Activated T-cell treated with anti-CD3 and anti-CD28 coated beads, Interleukin-2, amount 50 U/mL, for 24 hours (primary cell): ENCODE data around the gene NPR3.

ENCODE experiments used
- DNase-seq: peaks from one replicate; pipeline ENCODE4 v3.0.0-alpha.2; 2020
- H3K27ac Mint-ChIP-seq: 2 replicates; pipeline ENCODE4 v1.8.0; 2020; ENCODE audit warnings: mild to moderate bottlenecking, mixed read lengths
- H3K27me3 Mint-ChIP-seq: 2 replicates; pipeline ENCODE4 v1.8.0; 2020; ENCODE audit warnings: mixed read lengths
- H3K36me3 Mint-ChIP-seq: 2 replicates; pipeline ENCODE4 v1.8.0; 2020; ENCODE audit warnings: low read depth, mixed read lengths
- H3K4me1 Mint-ChIP-seq: 2 replicates; pipeline ENCODE4 v1.8.0; 2020; ENCODE audit warnings: low read depth, mixed read lengths
- H3K4me3 Mint-ChIP-seq: 2 replicates; pipeline ENCODE4 v1.8.0; 2020; ENCODE audit warnings: mild to moderate bottlenecking, moderate library complexity, mixed read lengths
- H3K9me3 Mint-ChIP-seq: 2 replicates; pipeline ENCODE4 v1.8.0; 2020; ENCODE audit warnings: mixed read lengths

The NPR3 gene

GRCh38 chr5:32833127-32833526, 122.0 kb downstream of the NPR3 start:
- no peaks in the 10 kb centered on the region for H3K9me3 Mint-ChIP-seq
- H3K27ac Mint-ChIP-seq: no peak overlapping the region
- no peaks in the 10 kb centered on the region for H3K36me3 Mint-ChIP-seq
- H3K27me3 Mint-ChIP-seq: no peaks in the 10 kb centered on the region
- peaks cover 10% of the 10 kb centered on the region for H3K4me1 Mint-ChIP-seq
- no peak overlapping the region for H3K4me3 Mint-ChIP-seq
- DNase-seq: no peak

GRCh38 chr5:32833663-32834062, 122.5 kb downstream of the NPR3 start:
- no peaks in the 10 kb centered on the region for H3K27me3 Mint-ChIP-seq
- no peaks in the 10 kb centered on the region for H3K9me3 Mint-ChIP-seq
- H3K36me3 Mint-ChIP-seq: no peaks in the 10 kb centered on the region
- no peak overlapping the region for H3K4me3 Mint-ChIP-seq
- DNase-seq: no peak
- no peak overlapping the region for H3K27ac Mint-ChIP-seq
- H3K4me1 Mint-ChIP-seq: peaks cover 10% of the 10 kb centered on the region

- no peak for DNase-seq
- Mint-ChIP-seq H3K27me3 (no peaks in the 10 kb centered on the region), H3K4me3 (no peak overlapping the region), H3K27ac (no peak overlapping the region), H3K9me3 (no peaks in the 10 kb centered on the region), H3K36me3 (no peaks in the 10 kb centered on the region), H3K4me1 (peaks cover 10% of the 10 kb centered on the region)
These were observed 123.1 kb downstream of the NPR3 start for GRCh38 chr5:32834251-32834650.

GRCh38 chr5:32836176-32836575, 125.1 kb downstream of the NPR3 start:
- H3K4me1 Mint-ChIP-seq: peaks cover 10% of the 10 kb centered on the region
- H3K9me3 Mint-ChIP-seq: no peaks in the 10 kb centered on the region
- H3K36me3 Mint-ChIP-seq: no peaks in the 10 kb centered on the region
- no peak for DNase-seq
- no peak overlapping the region for H3K4me3 Mint-ChIP-seq
- no peak overlapping the region for H3K27ac Mint-ChIP-seq
- H3K27me3 Mint-ChIP-seq: no peaks in the 10 kb centered on the region

- no peaks in the 10 kb centered on the region for H3K9me3 Mint-ChIP-seq
- no peaks in the 10 kb centered on the region for H3K27me3 Mint-ChIP-seq
- no peak overlapping the region for H3K4me3 Mint-ChIP-seq
These were observed 126.1 kb downstream of the NPR3 start for GRCh38 chr5:32837211-32837610.

GRCh38 chr5:32839106-32839505, 128.0 kb downstream of the NPR3 start:
- no peak for DNase-seq
- no peak overlapping the region for H3K27ac Mint-ChIP-seq
- H3K4me1 Mint-ChIP-seq: peaks cover 13% of the 10 kb centered on the region
- no peak overlapping the region for H3K4me3 Mint-ChIP-seq
- no peaks in the 10 kb centered on the region for H3K9me3 Mint-ChIP-seq
- no peaks in the 10 kb centered on the region for H3K27me3 Mint-ChIP-seq
- no peaks in the 10 kb centered on the region for H3K36me3 Mint-ChIP-seq

More at GRCh38 chr5:32837211-32837610, 126.1 kb downstream of the NPR3 start:
- DNase-seq: no peak
- Mint-ChIP-seq H3K27ac (no peak overlapping the region), H3K4me1 (peaks cover 10% of the 10 kb centered on the region), H3K36me3 (no peaks in the 10 kb centered on the region)

GRCh38 chr5:32840606-32841005, 129.5 kb downstream of the NPR3 start:
- H3K9me3 Mint-ChIP-seq: no peaks in the 10 kb centered on the region
- H3K27ac Mint-ChIP-seq: no peak overlapping the region
- no peak for DNase-seq
- H3K27me3 Mint-ChIP-seq: no peaks in the 10 kb centered on the region
- peaks cover 6% of the 10 kb centered on the region for H3K4me1 Mint-ChIP-seq
- no peak overlapping the region for H3K4me3 Mint-ChIP-seq
- H3K36me3 Mint-ChIP-seq: no peaks in the 10 kb centered on the region
